WTC11 (cell line): Measurements from ENCODE around the gene ZNF423. TPM values are rescaled to one million over a fixed set of nuclear protein-coding genes. Genes with fewer than 3 reads are reported as not detected.

Experiments used
- ATAC-seq: fragments of 200-7000 bp; cut with Tn5 transposase; 2 replicates; pipeline ENCODE4 v1.10.0; 2021; ENCODE audit warnings: mild to moderate bottlenecking, moderate library complexity
- CTCF ChIA-PET: fragments of 300-600 bp; sonication (Branson Sonifier 250); formaldehyde crosslinking; loops from one replicate; lab custom pipeline; 2021; ENCODE audit warnings: antibody characterized with exemption; lab: Charles Lee
- POLR2A ChIA-PET: fragments of 350-600 bp; sonication (Branson Sonifier 250); formaldehyde crosslinking; loops from one replicate; lab custom pipeline; 2021; ENCODE audit warnings: antibody characterized with exemption; lab: Charles Lee
- DNase-seq: peaks from one replicate; pipeline ENCODE4 v3.0.0; 2021; ENCODE audit warnings: low spot score
- H3K27ac Mint-ChIP-seq: 2 replicates; pipeline ENCODE4 v1.8.0; 2021; ENCODE audit warnings: mixed read lengths
- H3K27me3 Mint-ChIP-seq: 2 replicates; pipeline ENCODE4 v1.8.0; 2021; ENCODE audit warnings: low read depth, mild to moderate bottlenecking, moderate library complexity, mixed read lengths
- H3K36me3 Mint-ChIP-seq: 2 replicates; pipeline ENCODE4 v1.8.0; 2021; ENCODE audit warnings: mixed read lengths
- H3K4me1 Mint-ChIP-seq: 2 replicates; pipeline ENCODE4 v1.8.0; 2022; ENCODE audit warnings: mixed read lengths
- H3K4me3 Mint-ChIP-seq: 2 replicates; pipeline ENCODE4 v1.8.0; 2021; ENCODE audit warnings: mild to moderate bottlenecking, moderate library complexity, mixed read lengths
- H3K9me3 Mint-ChIP-seq: 2 replicates; pipeline ENCODE4 v1.8.0; 2021; ENCODE audit warnings: mixed read lengths
- AR ChIP-seq: fragments of 250-450 bp; sonication (Bioruptor Pico); IDR thresholded peaks from 2 replicates; pipeline ENCODE4 v1.9.0; 2021; ENCODE audit warnings: mild to moderate bottlenecking
- ATF1 ChIP-seq: sonication (generic); formaldehyde crosslinking; IDR thresholded peaks from 2 replicates; pipeline ENCODE4 v1.8.1; 2023; ENCODE audit warnings: mild to moderate bottlenecking, moderate library complexity, missing genetic modification reagents
- ATF2 ChIP-seq: sonication (generic); formaldehyde crosslinking; IDR thresholded peaks from 2 replicates; pipeline ENCODE4 v1.8.1; 2022; ENCODE audit warnings: low read depth, missing genetic modification reagents, borderline replicate concordance
- CBFB ChIP-seq: sonication (generic); formaldehyde crosslinking; IDR thresholded peaks from 2 replicates; pipeline ENCODE4 v1.8.1; 2022; ENCODE audit warnings: mild to moderate bottlenecking, low read depth, missing genetic modification reagents
- CREB1 ChIP-seq: sonication (generic); formaldehyde crosslinking; IDR thresholded peaks from 2 replicates; pipeline ENCODE4 v1.8.0; 2023; ENCODE audit warnings: mild to moderate bottlenecking, missing genetic modification reagents
- E2F5 ChIP-seq: sonication (generic); formaldehyde crosslinking; IDR thresholded peaks from 2 replicates; pipeline ENCODE4 v1.8.1; 2022; ENCODE audit warnings: mild to moderate bottlenecking, moderate library complexity, missing genetic modification reagents
- ESRRA ChIP-seq: sonication (generic); formaldehyde crosslinking; IDR thresholded peaks from 2 replicates; pipeline ENCODE4 v1.8.1; 2022; ENCODE audit warnings: mild to moderate bottlenecking, missing genetic modification reagents, borderline replicate concordance
- FOXP1 ChIP-seq: sonication (generic); formaldehyde crosslinking; IDR thresholded peaks from 2 replicates; pipeline ENCODE4 v1.8.0; 2022; ENCODE audit warnings: missing genetic modification reagents, mild to moderate bottlenecking, moderate library complexity, borderline replicate concordance
- IRF2 ChIP-seq: sonication (generic); formaldehyde crosslinking; IDR thresholded peaks from 2 replicates; pipeline ENCODE4 v1.8.0; 2022; ENCODE audit warnings: low read depth, missing genetic modification reagents, borderline replicate concordance
- JUN ChIP-seq: sonication (generic); formaldehyde crosslinking; IDR thresholded peaks from 2 replicates; pipeline ENCODE4 v1.8.0; 2023; ENCODE audit warnings: mild to moderate bottlenecking, missing genetic modification reagents
- NFATC4 ChIP-seq: fragments of 250-450 bp; sonication (Bioruptor Pico); IDR thresholded peaks from 2 replicates; pipeline ENCODE4 v1.9.0; 2021; ENCODE audit warnings: mild to moderate bottlenecking
- NR1H2 ChIP-seq: sonication (generic); formaldehyde crosslinking; IDR thresholded peaks from 2 replicates; pipeline ENCODE4 v1.9.0; 2021; ENCODE audit warnings: mild to moderate bottlenecking, moderate library complexity, missing genetic modification reagents
- NR3C1 ChIP-seq: sonication (generic); formaldehyde crosslinking; conservative IDR thresholded peaks from 2 replicates; pipeline ENCODE4 v1.8.1; 2023; ENCODE audit warnings: low read depth, mild to moderate bottlenecking, missing genetic modification reagents
- SP1 ChIP-seq: sonication (generic); formaldehyde crosslinking; conservative IDR thresholded peaks from 2 replicates; pipeline ENCODE4 v1.8.1; 2022; ENCODE audit warnings: missing genetic modification reagents
- TEAD4 ChIP-seq: sonication (generic); formaldehyde crosslinking; IDR thresholded peaks from 2 replicates; pipeline ENCODE4 v1.8.0; 2022; ENCODE audit warnings: mild to moderate bottlenecking, missing genetic modification reagents
- ZBTB21 ChIP-seq: sonication (generic); formaldehyde crosslinking; IDR thresholded peaks from 2 replicates; pipeline ENCODE4 v1.8.1; 2023; ENCODE audit warnings: mild to moderate bottlenecking, missing genetic modification reagents, borderline replicate concordance
- ZNF138 ChIP-seq: sonication (generic); formaldehyde crosslinking; conservative IDR thresholded peaks from 2 replicates; pipeline ENCODE4 v1.8.1; 2022; ENCODE audit warnings: mild to moderate bottlenecking, moderate library complexity, missing genetic modification reagents
- ZNF263 ChIP-seq: sonication (generic); formaldehyde crosslinking; IDR thresholded peaks from 2 replicates; pipeline ENCODE4 v1.8.1; 2022; ENCODE audit warnings: low read depth, mild to moderate bottlenecking, moderate library complexity, missing genetic modification reagents
- total RNA-seq: library from RNA; stranded (reverse); gene quantifications from 3 replicates; pipeline ENCODE4 v1.2.3, GENCODE V29; 2021
- TF ChIP-seq, protein P1 (sequence below): sonication (generic); formaldehyde crosslinking; IDR thresholded peaks from 2 replicates; pipeline ENCODE4 v1.8.0; 2022; ENCODE audit warnings: mild to moderate bottlenecking, missing genetic modification reagents
- TF ChIP-seq, protein P2 (sequence below): sonication (generic); formaldehyde crosslinking; IDR thresholded peaks from 2 replicates; pipeline ENCODE4 v1.8.1; 2023; ENCODE audit warnings: mild to moderate bottlenecking, missing genetic modification reagents, moderate library complexity
- TF ChIP-seq, protein P3 (sequence below): sonication (generic); formaldehyde crosslinking; IDR thresholded peaks from 2 replicates; pipeline ENCODE4 v1.8.1; 2022; ENCODE audit warnings: mild to moderate bottlenecking, missing genetic modification reagents, moderate library complexity, borderline replicate concordance

ZNF423 gene
- total RNA-seq, 1 experiment from 2014 or later = 38.8 TPM

DNA sequence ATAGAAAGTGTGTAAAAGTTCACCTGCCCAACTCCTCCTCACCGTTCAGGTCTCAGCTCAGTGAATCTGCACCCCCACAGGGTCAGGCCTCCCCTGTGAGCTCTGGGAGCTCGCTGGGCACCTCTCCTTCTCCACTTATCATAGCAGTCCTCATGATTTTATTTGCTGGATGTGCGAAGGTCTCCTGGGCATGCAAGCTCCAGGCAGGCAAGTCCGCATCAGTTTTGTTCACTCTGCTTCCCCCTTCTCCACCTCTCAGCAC lies 112.8 kb downstream of the ZNF423 start:
- Mint-ChIP-seq H3K27me3 (no peaks in the 10 kb centered on the region), H3K36me3 (no peaks in the 10 kb centered on the region), H3K27ac (peak overlapping the region; percentile 69), H3K9me3 (no peaks in the 10 kb centered on the region), H3K4me1 (peaks cover 38% of the 10 kb centered on the region), H3K4me3 (no peak overlapping the region)
- DNase-seq = no peak
- ATAC-seq = no peak
- no peak for TF ChIP-seq FOXP1
- TF ChIP-seq NR3C1 (CRISPR knock-in tag) = no peak
- no peak for TF ChIP-seq ESRRA (CRISPR knock-in tag)
- TF ChIP-seq E2F5 (CRISPR knock-in tag) = no peak
- no peak for TF ChIP-seq NFATC4 (CRISPR knock-in tag)
- TF ChIP-seq, protein P1, sequence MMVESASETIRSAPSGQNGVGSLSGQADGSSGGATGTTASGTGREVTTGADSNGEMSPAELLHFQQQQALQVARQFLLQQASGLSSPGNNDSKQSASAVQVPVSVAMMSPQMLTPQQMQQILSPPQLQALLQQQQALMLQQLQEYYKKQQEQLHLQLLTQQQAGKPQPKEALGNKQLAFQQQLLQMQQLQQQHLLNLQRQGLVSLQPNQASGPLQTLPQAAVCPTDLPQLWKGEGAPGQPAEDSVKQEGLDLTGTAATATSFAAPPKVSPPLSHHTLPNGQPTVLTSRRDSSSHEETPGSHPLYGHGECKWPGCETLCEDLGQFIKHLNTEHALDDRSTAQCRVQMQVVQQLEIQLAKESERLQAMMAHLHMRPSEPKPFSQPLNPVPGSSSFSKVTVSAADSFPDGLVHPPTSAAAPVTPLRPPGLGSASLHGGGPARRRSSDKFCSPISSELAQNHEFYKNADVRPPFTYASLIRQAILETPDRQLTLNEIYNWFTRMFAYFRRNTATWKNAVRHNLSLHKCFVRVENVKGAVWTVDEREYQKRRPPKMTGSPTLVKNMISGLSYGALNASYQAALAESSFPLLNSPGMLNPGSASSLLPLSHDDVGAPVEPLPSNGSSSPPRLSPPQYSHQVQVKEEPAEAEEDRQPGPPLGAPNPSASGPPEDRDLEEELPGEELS (CRISPR knock-in tag) = no peak
- TF ChIP-seq ATF2 = no peak
- TF ChIP-seq ATF1 (CRISPR knock-in tag) = no peak
- CTCF ChIA-PET = interaction anchor here (1.2 to 1.3 kb wide), 2 partner anchors 11 to 103 kb away, joined by 3 read pairs; no protein-coding TSS in a partner anchor
- POLR2A ChIA-PET = no interaction called here

GRCh38 chr16:49742428-49743202 lies 113.3 kb downstream of the ZNF423 start:
- no peak for TF ChIP-seq JUN (CRISPR knock-in tag)
- TF ChIP-seq ESRRA (CRISPR knock-in tag) = no peak
- no peak for TF ChIP-seq CBFB (CRISPR knock-in tag)
- no peak for TF ChIP-seq ZBTB21 (CRISPR knock-in tag)
- Mint-ChIP-seq H3K27me3 (no peaks in the 10 kb centered on the region), H3K4me1 (peaks cover 40% of the 10 kb centered on the region), H3K9me3 (no peaks in the 10 kb centered on the region), H3K36me3 (no peaks in the 10 kb centered on the region), H3K27ac (peak overlapping the region; percentile 69; the same call in 1 of the 2 replicates), H3K4me3 (no peak overlapping the region)
- POLR2A ChIA-PET = no interaction called here
- CTCF ChIA-PET = interaction anchor here (1.1 to 1.3 kb wide), 3 partner anchors 12 to 148 kb away, joined by 3 to 4 read pairs (median 3); no protein-coding TSS in a partner anchor
- ATAC-seq = no peak
- DNase-seq = no peak

GRCh38 chr16:49740256-49740655 lies 115.7 kb downstream of the ZNF423 start:
- DNase-seq = no peak
- Mint-ChIP-seq H3K27ac (peak overlapping the region; percentile 12; the same call in 1 of the 2 replicates), H3K4me3 (no peak overlapping the region), H3K4me1 (peaks cover 25% of the 10 kb centered on the region), H3K9me3 (no peaks in the 10 kb centered on the region), H3K27me3 (no peaks in the 10 kb centered on the region), H3K36me3 (no peaks in the 10 kb centered on the region)
- ATAC-seq = no peak
- POLR2A ChIA-PET = interaction anchor here (1.1 kb wide), 1 partner anchor 88 kb away, joined by 3 read pairs; no protein-coding TSS in a partner anchor
- CTCF ChIA-PET = interaction anchor here (0.6 to 2.0 kb wide), 12 partner anchors 11 to 332 kb away, joined by 3 to 11 read pairs (median 4); no protein-coding TSS in a partner anchor
- TF ChIP-seq ZNF138 (CRISPR knock-in tag) (no peak), NR1H2 (no peak), IRF2 (CRISPR knock-in tag) (no peak), TEAD4 (no peak), FOXP1 (no peak), SP1 (CRISPR knock-in tag) (no peak), CREB1 (CRISPR knock-in tag) (no peak), AR (CRISPR knock-in tag) (no peak), ZNF263 (CRISPR knock-in tag) (no peak)
- TF ChIP-seq, protein P2, sequence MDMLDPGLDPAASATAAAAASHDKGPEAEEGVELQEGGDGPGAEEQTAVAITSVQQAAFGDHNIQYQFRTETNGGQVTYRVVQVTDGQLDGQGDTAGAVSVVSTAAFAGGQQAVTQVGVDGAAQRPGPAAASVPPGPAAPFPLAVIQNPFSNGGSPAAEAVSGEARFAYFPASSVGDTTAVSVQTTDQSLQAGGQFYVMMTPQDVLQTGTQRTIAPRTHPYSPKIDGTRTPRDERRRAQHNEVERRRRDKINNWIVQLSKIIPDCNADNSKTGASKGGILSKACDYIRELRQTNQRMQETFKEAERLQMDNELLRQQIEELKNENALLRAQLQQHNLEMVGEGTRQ (CRISPR knock-in tag) = no peak
- TF ChIP-seq, protein P3, sequence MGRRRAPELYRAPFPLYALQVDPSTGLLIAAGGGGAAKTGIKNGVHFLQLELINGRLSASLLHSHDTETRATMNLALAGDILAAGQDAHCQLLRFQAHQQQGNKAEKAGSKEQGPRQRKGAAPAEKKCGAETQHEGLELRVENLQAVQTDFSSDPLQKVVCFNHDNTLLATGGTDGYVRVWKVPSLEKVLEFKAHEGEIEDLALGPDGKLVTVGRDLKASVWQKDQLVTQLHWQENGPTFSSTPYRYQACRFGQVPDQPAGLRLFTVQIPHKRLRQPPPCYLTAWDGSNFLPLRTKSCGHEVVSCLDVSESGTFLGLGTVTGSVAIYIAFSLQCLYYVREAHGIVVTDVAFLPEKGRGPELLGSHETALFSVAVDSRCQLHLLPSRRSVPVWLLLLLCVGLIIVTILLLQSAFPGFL (CRISPR knock-in tag) = no peak
